GM19328 (cell line): Measurements from ENCODE around the gene WDR62.

Experiments
- ATAC-seq: cut with Tn5 transposase; IDR thresholded peaks from one replicate; pipeline ENCODE4 v1.9.1; 2021; ENCODE audit warnings: mild to moderate bottlenecking, moderate library complexity; ENCODE audit not compliant: unreplicated experiment

The WDR62 gene

GRCh38 chr19:36139473-36140303, 85.0 kb downstream of the WDR62 start, which contains the start of gene CAPNS1:
CAPNS1 (plus strand) TSS chr19:36140066; CDS start chr19:36141012, 946 bp downstream.
- ATAC-seq = peak; percentile 80

- ATAC-seq = no peak
Observed at GRCh38 chr19:36140304-36141038, 85.8 kb downstream of the WDR62 start.

- no peak for ATAC-seq
Observed at GRCh38 chr19:36141039-36141927, 86.6 kb downstream of the WDR62 start.

GRCh38 chr19:36142046-36142445, 87.3 kb downstream of the WDR62 start:
- no peak for ATAC-seq

- no peak for ATAC-seq
Observed at GRCh38 chr19:36142496-36142895, 87.8 kb downstream of the WDR62 start.

GRCh38 chr19:36144624-36145023, 89.9 kb downstream of the WDR62 start:
- ATAC-seq = no peak

GRCh38 chr19:36149673-36150406, 95.1 kb downstream of the WDR62 start:
- ATAC-seq = no peak

- ATAC-seq = no peak
Observed at GRCh38 chr19:36150586-36150985, 95.9 kb downstream of the WDR62 start.

GRCh38 chr19:36151144-36152018, 96.7 kb downstream of the WDR62 start:
- ATAC-seq = no peak

GRCh38 chr19:36152019-36152351, 97.3 kb downstream of the WDR62 start:
- no peak for ATAC-seq

GRCh38 chr19:36152352-36153091, 97.8 kb downstream of the WDR62 start, which contains the start of gene COX7A1:
COX7A1 (minus strand) TSS chr19:36152447; CDS start chr19:36152407, 40 bp downstream.
- no peak for ATAC-seq

- no peak for ATAC-seq
Observed at GRCh38 chr19:36153126-36153525, 98.4 kb downstream of the WDR62 start.
